HG02970 (cell line): ENCODE data around the gene ARMH1.
"Not testable (repeated sequence)": the region's sequence is repeated elsewhere in the genome, so short reads cannot be mapped to it uniquely, and the experiment has no call there.

Experiments
- ATAC-seq: cut with Tn5 transposase; IDR thresholded peaks from one replicate; pipeline ENCODE4 v1.9.1; 2021; ENCODE audit warnings: mild to moderate bottlenecking, moderate library complexity, moderate number of reproducible peaks; ENCODE audit not compliant: unreplicated experiment, low FRiP score

ARMH1 gene

GRCh38 chr1:44664730-44665370 lies 9.7 kb upstream of the ARMH1 start:
- ATAC-seq = no peak

GRCh38 chr1:44666719-44667118 lies 7.8 kb upstream of the ARMH1 start:
- not testable (repeated sequence) for ATAC-seq

GRCh38 chr1:44670751-44671640 lies 3.5 kb upstream of the ARMH1 start:
- ATAC-seq = no peak

DNA sequence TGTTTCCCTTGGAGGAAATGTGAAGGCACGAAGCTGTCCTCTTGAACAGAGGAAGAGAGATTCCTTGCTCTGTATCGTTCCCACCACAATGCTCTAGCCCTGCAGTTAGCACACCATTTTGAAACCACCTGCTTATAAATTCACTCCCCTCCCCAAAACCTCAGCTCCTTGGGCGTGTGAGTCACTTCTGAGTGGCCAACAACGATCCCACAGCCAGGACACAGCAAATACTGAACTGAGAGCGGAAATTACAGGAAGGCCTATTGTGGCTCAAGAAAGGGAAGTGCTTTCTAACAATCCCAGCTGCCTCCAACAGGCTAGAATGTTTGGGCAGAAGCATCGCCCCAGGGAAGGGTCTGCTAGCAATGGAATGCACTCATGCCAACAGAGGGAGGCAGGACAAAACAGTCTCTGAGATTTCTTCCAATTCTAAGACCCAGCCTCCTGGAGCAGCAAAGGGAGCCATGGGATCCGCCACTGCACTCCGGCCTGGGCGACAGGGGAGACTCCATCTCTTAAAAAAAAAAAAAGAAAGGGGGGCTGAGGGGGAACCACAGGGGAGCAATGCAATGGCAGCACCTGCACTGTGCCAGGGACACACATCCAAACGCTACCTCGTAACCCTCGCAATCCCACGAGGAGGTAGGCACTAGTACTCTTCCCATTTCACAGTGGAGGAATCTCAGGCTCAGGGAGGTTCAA lies 2.1 kb upstream of the ARMH1 start:
- ATAC-seq = no peak

DNA sequence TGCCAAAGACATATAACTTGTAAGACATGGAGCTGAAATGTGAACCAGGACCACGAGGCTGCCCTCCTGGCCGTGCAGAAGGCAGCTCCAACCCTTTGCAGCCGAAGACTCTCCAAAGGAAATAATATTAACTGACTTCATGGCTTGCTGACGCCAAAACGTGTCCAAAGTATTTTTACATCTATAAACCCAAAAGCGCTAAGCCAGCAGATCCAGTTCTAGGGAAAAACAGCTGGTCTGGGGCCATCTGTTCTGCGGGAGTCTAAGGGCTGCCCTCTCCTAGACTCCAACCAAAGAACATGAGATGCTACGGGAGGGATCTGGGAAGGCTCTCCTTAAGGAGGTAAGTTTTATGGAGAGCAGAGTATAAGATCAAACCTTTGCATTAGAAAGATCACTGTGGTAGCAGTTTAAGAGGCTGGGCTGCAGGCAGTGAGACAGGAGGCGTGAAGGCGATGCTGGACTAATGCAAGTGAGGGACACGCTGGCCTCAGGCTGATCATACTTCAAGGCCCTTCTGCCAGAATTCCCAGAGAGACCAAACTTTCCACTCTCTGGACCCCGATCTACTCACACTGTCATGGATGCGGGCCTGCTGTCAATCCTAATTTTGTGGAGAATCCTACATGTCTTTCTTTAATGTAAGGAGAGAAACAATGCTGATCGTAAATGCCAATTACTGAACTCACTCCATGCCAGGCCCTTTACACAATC lies 1.4 kb upstream of the ARMH1 start:
- no peak for ATAC-seq

DNA sequence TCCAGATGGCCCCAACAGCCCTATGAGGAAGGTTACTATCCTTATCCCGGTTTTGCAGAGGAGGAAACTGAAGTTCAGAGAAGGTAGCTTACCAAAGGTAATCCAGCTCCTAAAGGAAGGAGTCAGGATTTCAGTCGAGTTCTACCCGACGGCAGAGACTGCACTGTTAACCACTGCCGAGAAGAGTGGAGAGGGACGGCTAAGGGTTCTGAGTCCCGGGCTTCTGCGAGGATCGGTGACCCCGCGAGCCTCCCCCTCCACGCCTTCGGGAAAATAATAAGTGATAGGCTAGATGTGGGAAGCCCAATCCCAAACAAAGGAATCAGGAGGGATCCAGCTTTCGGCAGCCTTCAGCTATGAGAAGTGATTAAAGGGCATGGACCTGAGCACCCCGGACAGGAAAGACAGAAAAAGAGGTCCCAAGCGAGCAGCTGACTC lies 820 bp upstream of the ARMH1 start:
- ATAC-seq = no peak

GRCh38 chr1:44675186-44675585 lies 672 bp downstream of the ARMH1 start:
- ATAC-seq = no peak

DNA sequence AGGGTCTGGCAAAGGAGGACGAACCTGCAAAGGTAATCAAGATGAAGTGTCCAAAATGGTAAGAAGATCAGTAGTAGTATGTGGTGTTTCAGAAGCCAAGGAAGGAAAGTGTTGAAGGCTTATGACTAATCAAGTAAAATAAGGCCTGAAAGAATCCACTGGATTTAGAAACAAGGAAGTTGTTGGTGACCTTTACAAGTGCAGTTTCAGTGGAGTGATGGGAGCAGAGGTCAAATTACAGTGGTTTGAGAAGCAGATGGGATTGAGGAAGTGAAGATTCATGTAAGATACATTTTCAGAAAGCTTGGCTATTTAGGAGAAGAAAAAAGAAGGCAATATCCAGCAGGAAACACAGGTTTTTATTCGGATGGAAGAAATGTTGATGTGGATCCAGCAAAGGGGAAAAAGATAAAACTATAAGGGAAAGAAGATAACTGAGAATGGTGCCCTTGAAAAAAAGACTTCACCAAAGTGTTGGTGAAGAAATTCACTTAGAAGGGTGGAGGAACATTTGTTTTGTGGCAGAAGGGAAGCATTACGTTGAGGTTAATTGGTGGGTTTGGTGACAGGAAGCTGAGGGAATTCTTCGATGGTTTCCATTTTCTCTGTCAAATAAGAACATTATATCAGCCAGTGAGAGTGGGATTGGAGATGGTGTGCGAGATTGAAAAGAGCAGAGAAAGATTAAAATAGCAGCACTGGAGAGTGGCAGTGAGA lies 2.1 kb downstream of the ARMH1 start:
- ATAC-seq = no peak

GRCh38 chr1:44677201-44677766 lies 2.8 kb downstream of the ARMH1 start:
- ATAC-seq = no peak

DNA sequence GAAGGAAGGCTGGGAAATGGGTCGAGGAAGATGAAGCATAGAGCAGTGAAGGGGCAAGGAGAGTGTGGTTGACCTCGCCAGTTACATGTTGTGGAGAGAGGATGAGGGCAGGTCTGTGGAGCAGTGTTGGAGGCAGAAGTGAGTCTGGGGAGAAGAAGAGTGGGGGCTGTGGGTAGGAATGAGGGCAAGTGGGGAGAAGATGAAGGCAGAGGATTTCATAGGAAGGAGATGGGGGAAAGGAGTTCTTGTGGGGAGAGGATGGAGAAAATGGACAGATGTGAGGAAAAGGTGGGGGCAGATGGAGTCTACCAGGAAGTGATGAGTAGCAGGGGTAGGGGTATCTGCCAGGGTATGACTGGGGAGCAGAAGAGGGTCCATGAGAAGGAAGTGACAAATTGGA lies 3.6 kb downstream of the ARMH1 start:
- no peak for ATAC-seq

GRCh38 chr1:44678626-44679025 lies 4.1 kb downstream of the ARMH1 start:
- ATAC-seq = no peak

DNA sequence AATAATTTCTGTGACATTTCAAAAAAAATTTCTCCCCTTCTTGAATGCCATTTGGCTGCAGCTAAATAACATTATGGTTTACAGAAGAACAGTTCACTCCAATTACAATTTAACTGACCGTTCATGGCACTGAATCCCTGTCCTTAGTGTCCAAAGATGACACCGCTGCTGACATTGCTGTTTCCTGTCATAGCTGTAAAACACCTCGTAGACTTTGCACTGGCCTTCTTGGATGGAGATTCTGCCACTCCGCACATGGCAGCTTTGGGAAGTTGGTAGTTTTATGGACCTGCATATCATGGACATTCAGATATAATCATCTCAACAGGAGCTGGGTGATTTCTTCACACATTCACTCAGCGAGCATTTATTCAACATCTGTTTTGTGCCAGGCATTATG lies 5.0 kb downstream of the ARMH1 start:
- ATAC-seq = no peak

GRCh38 chr1:44681905-44682882 lies 7.7 kb downstream of the ARMH1 start:
- no peak for ATAC-seq

DNA sequence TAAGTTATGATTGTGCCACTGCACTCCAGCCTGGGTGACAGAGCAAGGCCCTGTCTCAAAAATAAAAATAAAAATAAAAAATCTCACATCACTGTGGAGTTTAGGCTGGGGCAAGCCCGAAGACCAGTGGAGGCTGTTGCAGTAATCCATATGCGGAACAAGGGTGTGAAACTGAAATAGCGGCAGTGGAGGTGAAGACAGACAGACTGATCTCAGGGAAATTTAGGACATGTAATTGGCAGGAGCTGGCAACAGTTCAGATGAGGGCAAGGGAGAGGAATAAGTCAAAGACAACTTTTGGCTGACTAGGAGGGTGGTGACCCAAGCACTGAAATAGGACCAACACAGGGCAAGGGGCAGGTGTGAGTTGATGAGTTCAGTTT lies 8.4 kb downstream of the ARMH1 start:
- no peak for ATAC-seq

DNA sequence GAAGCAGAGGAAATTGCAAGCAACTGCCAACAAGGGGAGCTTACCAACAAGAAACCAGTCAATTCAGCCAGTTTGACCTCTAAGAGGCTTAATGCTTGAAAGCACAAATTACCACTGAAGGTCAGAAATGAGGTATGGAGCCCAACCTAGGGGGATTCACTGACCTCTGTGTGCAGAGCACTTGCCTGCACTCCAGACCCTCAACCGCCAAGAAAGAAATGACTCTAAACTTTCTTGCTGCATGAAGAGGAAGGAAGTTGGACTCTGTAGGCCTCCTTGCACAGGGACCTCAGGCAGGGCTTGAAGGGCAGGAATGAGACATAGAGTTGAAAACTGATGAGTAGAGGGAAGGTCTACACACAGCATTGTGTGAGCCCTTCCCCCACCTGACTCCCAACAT lies 10.0 kb downstream of the ARMH1 start:
- ATAC-seq = no peak

GRCh38 chr1:44685218-44685617 lies 10.7 kb downstream of the ARMH1 start:
- ATAC-seq = no peak

- ATAC-seq = no peak
These were observed 11.4 kb downstream of the ARMH1 start for GRCh38 chr1:44685881-44686280.

DNA sequence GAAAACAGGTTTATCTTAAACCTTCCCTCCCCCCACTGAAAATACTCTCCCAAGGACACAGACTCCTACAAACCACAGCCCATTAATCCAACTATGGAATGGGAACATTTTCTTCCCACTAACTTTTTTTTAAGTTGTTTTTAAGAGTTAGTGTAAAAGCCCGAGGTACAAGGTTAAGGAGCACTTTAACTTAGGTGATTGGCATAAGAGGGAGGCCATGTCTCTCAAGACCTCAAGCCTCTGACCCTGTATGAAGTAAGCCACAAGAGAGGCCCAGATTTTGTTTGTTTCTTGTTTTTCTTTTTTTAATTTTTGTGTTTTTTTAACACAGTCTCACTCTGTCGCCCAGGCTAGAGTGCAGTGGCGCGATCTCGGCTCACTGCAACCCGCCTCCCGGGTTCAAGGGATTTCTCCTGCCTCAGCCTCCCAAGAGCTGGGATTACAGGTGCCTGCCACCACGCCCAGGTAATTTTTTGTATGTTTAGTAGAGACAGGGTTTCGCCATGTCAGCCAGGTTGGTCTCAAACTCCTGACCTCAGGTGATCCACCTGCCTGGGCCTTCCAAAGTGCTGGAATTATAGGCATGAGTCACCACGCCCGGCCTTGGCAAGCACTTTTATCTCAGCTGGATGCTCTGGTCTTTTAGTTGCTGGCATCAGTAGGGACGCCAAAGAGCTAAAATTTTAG lies 14.4 kb downstream of the ARMH1 start:
- no peak for ATAC-seq
